C1 segment of cervical spinal cord (tissue), 14 donors: ENCODE measurements around the gene MVB12B.

Source experiments
- DNase-seq, 14 donors: peaks; one replicate each; lab custom pipeline; 2025; lab: John Stamatoyannopoulos, UW

Gene MVB12B

DNA sequence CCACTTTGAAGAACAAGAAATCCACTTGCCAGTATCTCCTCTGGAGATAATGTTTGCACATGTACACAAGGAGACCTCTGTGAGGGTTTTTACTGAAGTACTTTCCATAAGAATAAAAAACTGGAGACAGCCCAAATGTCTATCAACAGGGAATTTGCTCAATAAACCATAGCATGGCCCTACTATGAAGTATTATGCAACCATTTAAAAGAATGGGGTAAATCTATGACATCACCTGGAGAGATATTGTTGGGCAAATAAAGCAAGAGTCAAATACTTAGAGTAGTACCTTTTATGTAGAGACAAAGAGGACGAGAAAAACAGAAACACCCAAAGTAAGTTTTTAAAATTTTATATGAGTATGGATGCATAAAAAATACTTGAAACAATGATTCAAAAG lies 23.9 kb upstream of the MVB12B start:
- no peak for DNase-seq

DNA sequence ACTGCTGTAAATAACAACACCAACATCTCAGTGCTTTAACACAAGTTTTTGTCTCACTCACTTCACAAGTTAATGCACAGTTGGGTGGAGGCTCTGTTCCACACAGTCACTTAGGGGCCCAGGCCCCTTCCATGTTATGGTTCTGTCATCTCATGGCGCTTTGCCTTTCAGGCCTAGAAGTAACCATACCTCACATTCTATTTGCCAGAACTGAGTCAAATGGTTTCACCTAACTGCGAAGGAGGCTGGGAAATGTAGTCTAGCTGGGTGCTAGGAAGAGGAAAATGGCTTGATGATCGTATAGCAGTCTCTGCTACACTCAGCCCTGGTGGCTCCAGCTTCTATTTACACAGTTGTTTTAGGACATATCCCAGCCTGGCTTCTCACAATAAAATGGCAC lies 23.1 kb upstream of the MVB12B start:
- no peak for DNase-seq

- DNase-seq: no peak
These were observed 22.2 kb upstream of the MVB12B start for GRCh38 chr9:126304207-126304970.

DNA sequence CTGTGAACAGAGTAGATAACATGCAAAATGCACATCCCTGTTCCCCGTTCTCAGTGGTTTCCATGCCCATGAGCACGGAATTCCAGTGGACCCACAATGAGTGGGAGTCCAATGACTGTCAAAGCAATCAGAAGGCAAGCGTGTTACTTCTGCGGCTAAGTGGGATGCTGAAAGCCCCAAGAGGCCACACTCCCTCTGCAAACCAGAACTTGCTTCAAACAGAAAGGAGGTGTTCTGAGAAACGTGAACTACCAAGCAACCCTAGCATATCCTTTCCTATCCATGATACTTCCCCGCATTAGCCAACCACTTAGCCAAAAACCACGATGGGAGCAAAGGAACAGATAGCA lies 21.7 kb upstream of the MVB12B start:
- no peak for DNase-seq

GRCh38 chr9:126306071-126306647 lies 20.5 kb upstream of the MVB12B start:
- no peak for DNase-seq

- DNase-seq: peak in 12 of 14 donors; percentile 4 to 87 (median 72)
These were observed 19.1 kb upstream of the MVB12B start for GRCh38 chr9:126307322-126308061.

DNA sequence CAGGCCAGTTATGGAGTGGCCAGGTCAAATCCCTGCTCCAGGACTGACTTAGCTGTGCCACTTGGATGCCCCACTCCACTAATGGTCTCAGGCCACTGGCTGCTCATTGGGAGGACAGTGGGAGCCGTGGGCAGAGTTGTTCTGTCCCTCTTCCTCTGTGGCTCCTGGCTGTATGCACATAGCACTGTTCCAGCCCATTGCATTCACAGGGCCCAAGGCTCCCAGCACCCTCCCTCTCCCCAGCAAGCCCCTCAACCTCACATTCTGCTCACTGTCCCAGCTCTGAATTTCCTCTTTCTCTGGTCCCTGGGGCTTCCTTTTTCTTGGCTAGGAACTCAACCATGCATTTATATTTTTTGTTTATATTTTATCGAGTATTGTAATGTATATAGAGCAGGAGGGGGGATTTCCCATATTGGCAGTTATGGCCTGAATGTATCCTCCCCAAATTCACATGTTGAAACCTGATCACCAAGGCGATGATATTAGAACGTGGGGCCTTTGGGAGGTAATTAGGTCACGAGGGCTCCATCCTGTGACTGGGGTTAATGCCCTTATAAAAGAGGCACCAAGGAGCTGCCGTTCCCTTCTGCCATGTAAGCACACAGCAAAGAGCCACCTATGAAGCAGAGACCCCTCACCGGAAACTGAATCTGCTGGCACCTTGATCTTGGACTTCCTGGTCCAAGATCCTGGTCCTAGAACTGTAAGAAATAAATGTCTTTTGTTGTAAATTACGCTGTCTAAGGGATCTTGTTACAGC lies 17.0 kb upstream of the MVB12B start:
- no peak for DNase-seq

DNA sequence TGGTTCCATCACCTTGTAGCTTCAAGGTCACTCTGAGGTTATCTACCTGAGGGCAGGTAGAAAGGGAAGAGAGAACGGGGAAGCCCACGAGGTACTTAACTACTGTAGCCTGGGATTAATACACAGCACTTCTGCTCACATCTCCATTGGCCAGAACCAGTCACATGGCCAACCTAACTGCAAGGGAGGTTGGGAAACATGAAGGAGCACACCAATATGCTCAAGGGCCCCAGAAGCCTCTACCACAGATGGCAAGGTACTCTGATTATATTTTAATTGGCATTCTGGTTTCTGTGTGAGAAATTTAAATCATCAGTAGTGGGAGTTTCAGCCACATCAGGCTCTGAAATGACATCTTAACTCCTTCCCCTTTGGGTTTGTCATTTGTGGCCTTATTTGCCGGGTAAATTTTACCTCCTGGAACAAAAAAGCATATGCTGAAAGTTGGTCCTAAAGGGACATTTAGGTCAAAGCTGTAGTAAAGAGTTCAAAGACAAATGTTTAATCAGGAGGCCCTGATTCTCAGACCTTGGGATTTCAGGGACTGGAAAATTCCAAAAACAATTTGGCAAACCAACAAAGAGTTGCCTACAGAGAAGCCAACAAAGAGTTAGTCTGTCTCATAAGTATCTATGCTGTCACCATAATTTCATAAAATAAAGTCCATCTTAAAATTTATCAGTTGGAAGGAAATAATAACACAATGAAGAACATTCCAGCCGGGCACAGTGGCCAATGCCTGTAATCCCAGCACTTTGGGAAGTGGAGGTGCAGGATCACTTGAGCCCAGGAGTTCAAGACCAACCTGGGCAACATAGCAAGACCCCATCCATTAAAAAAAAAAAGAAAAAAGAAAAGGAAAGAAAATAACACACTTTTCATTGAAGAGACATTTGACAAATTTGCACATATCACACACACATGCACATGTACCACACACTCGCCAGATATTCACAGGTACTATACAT lies 13.8 kb upstream of the MVB12B start:
- DNase-seq: no peak

DNA sequence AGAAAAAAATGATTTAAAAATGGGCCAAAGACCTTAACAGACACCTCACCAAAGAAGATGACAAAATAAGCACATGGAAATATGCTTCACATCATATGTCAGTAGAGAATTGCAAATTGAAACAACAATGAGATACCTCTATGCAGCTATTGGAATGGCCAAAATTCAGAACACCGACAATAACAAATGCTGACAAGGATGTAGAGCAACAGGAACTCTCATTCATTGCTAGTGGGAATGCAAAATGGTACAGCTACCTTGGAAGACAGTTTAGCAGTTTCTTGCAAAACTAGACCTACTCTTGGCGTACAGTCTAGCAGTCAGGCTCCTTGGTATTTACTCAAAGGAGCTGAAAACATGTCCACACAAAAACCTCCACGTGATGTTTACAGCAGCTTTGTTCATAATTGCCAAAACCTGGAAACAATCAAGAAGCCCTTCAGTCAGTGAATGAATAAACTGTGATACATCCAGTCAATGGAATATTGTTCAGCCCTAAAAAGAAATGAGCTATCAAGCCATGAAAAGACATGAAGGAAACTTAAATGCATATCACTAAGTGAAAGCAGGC lies 10.5 kb upstream of the MVB12B start:
- no peak for DNase-seq

DNA sequence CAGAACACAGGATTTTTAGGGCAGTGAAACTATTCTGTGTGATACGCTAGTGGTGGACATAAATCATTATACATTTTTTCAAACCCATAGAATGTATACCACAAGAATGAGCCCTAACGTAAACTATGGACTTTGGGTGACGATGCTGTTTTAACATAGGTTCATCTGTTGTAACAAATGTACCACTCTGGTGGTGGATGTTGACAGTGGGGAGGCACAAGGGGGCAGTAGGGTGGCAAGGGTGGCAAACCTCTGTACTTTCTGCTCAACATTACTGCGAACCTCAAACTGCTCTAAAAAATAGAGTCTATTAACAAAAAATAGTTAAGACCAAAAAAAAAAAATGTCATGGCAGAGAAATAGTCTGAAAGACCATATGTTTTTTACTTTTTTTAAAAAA lies 9.1 kb upstream of the MVB12B start:
- no peak for DNase-seq

- no peak for DNase-seq
These were observed 7.8 kb upstream of the MVB12B start for GRCh38 chr9:126318858-126319257.

DNA sequence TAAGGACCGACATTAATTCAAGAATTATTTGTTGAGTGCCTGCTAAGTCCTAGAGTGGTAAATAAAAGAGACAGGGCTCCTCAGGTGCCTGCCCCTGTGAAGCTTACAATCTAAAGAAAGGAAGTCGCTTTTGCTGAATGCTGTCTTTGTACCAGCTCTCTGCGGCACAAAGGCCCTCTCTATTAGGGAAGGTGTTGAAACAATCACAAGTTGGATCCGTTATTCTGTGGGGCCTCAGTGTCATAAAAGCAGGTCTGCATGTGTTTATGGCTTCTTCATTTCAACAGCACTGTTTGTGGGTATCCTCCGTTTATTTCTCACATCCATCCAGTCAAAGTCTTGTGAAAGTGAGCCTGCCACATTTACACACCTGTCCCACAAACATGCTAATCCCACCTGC lies 7.0 kb upstream of the MVB12B start:
- no peak for DNase-seq

DNA sequence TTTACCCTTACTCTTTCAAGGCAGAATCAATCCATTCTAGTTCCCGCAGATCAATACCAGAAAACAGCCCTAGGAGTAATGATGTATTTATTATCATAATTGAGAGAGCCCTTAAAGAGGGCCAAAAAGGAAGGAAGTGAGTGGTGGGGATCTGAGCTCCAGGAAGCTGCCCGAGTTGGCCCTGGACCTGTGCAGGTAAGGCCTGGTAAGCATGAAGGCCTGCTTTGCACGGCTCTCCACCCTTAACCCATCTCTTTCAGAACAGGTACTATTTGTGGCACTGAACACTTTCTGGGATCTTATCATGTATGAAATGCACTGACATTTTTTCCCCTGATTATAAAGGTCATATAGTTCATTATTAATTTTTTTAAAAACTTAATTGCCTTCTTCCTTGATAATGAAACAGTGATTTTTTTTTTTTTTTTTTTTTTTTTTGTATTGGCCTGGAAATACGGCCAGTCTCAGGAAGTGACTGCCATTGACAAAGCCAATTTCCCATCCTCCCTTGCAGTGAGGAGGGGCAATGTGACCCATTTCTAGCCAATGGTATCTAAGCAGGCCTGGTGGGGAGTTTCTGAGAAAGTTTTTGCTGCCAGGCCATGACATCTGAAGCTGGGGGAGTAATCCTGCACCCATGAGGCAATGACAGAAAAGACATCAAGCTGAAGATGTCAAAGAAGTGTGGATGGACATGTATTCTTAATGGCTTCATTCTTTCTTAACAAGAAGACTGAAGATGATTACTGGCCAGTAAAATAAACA lies 6.3 kb upstream of the MVB12B start:
- DNase-seq: no peak

DNA sequence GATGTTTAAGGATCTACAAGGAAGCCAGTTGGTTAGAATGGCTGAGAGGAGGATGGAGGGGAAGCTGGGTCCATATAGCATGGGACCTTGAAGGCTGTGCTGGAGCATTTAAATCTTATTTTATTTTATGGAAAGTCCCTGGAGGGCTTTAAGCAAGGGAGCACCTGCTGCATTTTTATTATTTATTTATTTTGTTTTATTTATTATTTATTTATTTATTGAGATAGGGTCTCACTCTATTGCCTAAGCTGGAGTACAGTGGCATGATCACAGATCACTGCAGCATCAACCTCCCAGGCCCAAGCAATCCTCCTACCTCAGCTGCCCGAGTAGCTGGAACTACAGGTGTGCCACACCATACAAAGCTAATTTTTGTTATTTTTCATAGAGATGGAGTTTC lies 4.9 kb upstream of the MVB12B start:
- no peak for DNase-seq

DNA sequence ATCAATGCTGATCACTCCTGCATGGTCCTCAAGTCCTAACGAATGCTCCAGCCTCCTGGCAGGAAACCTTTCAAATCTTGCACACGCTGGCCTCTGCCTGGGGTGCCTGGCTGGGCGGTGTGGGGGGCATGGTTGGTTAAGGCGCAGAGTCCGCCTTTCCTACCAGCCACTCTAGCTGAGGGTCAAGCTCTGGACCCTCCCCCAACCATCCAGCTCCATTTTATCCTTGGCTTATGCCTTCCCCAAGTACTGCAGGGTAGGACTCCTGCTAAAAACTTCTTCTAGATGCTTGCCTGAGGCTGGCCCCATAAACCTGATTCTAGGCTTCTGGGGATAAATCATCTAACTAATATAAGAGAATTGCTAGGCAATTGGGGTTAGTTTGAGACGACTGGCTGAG lies 808 bp upstream of the MVB12B start:
- no peak for DNase-seq

- DNase-seq: peak in 6 of 14 donors; percentile 40 to 76 (median 70)
These were observed 531 bp downstream of the MVB12B start for GRCh38 chr9:126327006-126327713.

DNA sequence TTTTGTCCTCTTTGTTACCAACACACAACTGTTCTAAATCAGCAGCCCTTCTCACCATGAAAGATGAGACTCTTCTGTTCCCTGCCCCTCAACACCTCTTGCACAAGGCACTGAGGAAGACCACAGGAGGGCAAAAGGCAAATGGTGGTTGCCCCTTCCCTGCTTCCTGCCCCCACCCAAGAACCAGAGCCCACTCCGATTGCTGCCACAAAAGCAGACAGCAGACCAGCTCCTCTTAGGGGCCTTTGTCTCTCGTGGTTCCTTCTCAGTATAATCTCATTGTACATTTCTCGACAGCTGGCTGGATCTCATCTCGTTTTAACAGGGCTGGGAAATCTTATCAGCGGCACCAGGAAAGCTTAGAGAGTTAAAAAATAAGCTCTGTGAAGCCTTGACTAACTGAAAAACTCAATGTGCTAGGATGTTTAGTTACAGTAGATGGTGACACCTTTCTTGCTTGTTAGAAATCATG lies 1.1 kb downstream of the MVB12B start:
- peak in 4 of 14 donors; percentile 66 to 76 (median 72) for DNase-seq

DNA sequence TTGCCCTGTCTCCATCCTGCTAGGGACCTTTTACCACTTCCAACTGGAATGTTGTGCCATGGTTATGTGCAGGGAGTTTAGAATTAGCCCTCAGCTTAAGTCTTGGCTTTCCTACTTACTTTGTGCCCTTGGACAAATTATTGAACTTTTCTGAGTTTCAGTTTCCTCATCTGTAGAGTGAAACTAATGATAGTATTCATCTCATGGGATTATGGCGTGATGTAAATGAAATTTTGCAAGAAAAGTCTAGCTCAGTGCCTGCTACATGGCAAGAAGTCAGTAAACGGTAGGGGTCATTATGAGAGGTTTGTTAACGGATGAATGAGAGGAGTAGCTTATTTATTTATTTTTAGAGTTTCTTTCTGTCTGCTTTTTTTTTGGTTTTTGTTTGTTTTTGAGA lies 1.8 kb downstream of the MVB12B start:
- no peak for DNase-seq
